HepG2 (cell line): ENCODE measurements around the gene CEBPG. TPM values are rescaled to one million over a fixed set of nuclear protein-coding genes. Genes with fewer than 3 reads are reported as not detected.

Source experiments
- ATAC-seq: fragments of 200-7000 bp; cut with Tn5 transposase; 3 replicates; pipeline ENCODE4 v1.9.1; 2020; ENCODE audit warnings: mild to moderate bottlenecking, moderate library complexity
- BruUV-seq: library from RNA; stranded (reverse); fragments of 400-500 nt; replicated peaks from 2 replicates; lab custom pipeline; 2021; lab: Mats Ljungman, UMichigan
- CTCF ChIA-PET: fragments of 300-600 bp; formaldehyde crosslinking; extraction: SDS; loops from one replicate; lab custom pipeline; 2021; ENCODE audit warnings: low total read pairs, inconsistent platforms, low intra/inter-chr PET ratio; lab: Yijun Ruan, JAX
- POLR2A ChIA-PET: fragments of 350-600 bp; sonication (Branson Sonifier 250); formaldehyde crosslinking; loops from one replicate; lab custom pipeline; 2020; ENCODE audit warnings: antibody characterized with exemption, inconsistent platforms; lab: Yijun Ruan, JAX
- DNase-seq: peaks from one replicate; pipeline ENCODE4 v3.0.0-alpha.2; 2015; ENCODE audit warnings: low spot score
- FAIRE-seq: peaks from 3 replicates; lab custom pipeline; 2011; peaks lifted over from hg19 to GRCh38; lab: Jason Lieb, UNC
- H2AFZ ChIP-seq: one replicate; pipeline ENCODE4 v1.6.1; 2011; ENCODE audit warnings: low read length, inconsistent platforms
- H3K27ac ChIP-seq: fragments of 300-600 bp; 3 replicates; pipeline ENCODE4 v1.8.0; 2011; ENCODE audit warnings: mixed run types, mild to moderate bottlenecking, mixed read lengths, low read length, inconsistent platforms; ENCODE audit not compliant: insufficient read depth; ENCODE audit errors: extremely low read length
- H3K27me3 ChIP-seq, 2 experiments: fragments of 200-600 bp in 1 of 2; 2 replicates in 1 of 2; 3 replicates in 1 of 2; pipeline versions ENCODE4 v1.6.0 to v1.8.0; 2011; ENCODE audit warnings: low read length in 2 of 2, mild to moderate bottlenecking in 2 of 2, moderate library complexity in 2 of 2, inconsistent platforms in 1 of 2; ENCODE audit not compliant: insufficient read depth in 2 of 2, control insufficient read depth in 1 of 2
- H3K36me3 ChIP-seq, 2 experiments: fragments of 200-600 bp in 1 of 2; replicated peaks in 1 of 2; 2 replicates in 1 of 2; 3 replicates in 1 of 2; pipeline versions ENCODE4 v1.5.1 to v1.8.0; 2011; ENCODE audit warnings: low read length in 2 of 2, inconsistent platforms in 1 of 2; ENCODE audit not compliant: insufficient read depth in 2 of 2, control insufficient read depth in 1 of 2
- H3K4me1 ChIP-seq: 2 replicates; pipeline ENCODE4 v1.5.1; 2012; ENCODE audit warnings: low read length, inconsistent platforms; ENCODE audit not compliant: insufficient read depth
- H3K4me2 ChIP-seq: 2 replicates; pipeline ENCODE4 v1.6.0; 2011; ENCODE audit warnings: low read depth, low read length, inconsistent platforms
- H3K4me3 ChIP-seq, 3 experiments: fragments of 200-600 bp in 1 of 3; sonication (generic), shearing (Covaris generic) in 1 of 3; replicated peaks in 1 of 3; 2 replicates each; pipeline ENCODE4 v1.5.1; 2011 to 2016; ENCODE audit warnings: low read length in 3 of 3, inconsistent platforms in 2 of 3, low read depth in 2 of 3, mild to moderate bottlenecking in 2 of 3, control low read depth in 1 of 3, mixed read lengths in 1 of 3; ENCODE audit not compliant: insufficient read depth in 1 of 3
- H3K79me2 ChIP-seq: one replicate; pipeline ENCODE4 v1.6.1; 2011; ENCODE audit warnings: low read length, inconsistent platforms; ENCODE audit not compliant: insufficient read depth
- H3K9ac ChIP-seq: 2 replicates; pipeline ENCODE4 v1.6.0; 2011; ENCODE audit warnings: mild to moderate bottlenecking, low read depth, low read length, inconsistent platforms; ENCODE audit not compliant: insufficient read depth
- H3K9me3 ChIP-seq: 2 replicates; pipeline ENCODE4 v1.5.1; 2012; ENCODE audit warnings: mild to moderate bottlenecking, low read length
- H4K20me1 ChIP-seq: 2 replicates; pipeline ENCODE4 v1.6.0; 2011; ENCODE audit warnings: inconsistent platforms, mild to moderate bottlenecking, low read length, moderate library complexity; ENCODE audit not compliant: insufficient read depth
- EED ChIP-seq: sonication (generic); formaldehyde crosslinking; IDR thresholded peaks from 2 replicates; pipeline ENCODE4 v1.5.0; 2020; ENCODE audit warnings: mild to moderate bottlenecking, missing genetic modification reagents
- FOXO1 ChIP-seq: sonication (generic); formaldehyde crosslinking; IDR thresholded peaks from 2 replicates; pipeline ENCODE4 v1.4.0; 2020; ENCODE audit warnings: missing genetic modification reagents
- GTF3A ChIP-seq: sonication (generic); formaldehyde crosslinking; conservative IDR thresholded peaks from 2 replicates; pipeline ENCODE4 v1.4.0; 2020; ENCODE audit warnings: mild to moderate bottlenecking, missing genetic modification reagents
- KMT2A ChIP-seq: sonication (generic); formaldehyde crosslinking; IDR thresholded peaks from 2 replicates; pipeline ENCODE4 v1.4.0; 2020; ENCODE audit warnings: missing genetic modification reagents
- POLR2AphosphoS2 ChIP-seq: IDR thresholded peaks from 2 replicates; pipeline ENCODE4 v1.6.1; 2011; ENCODE audit warnings: low read depth, low read length, improper control_type of control experiment
- RCOR2 ChIP-seq: IDR thresholded peaks from 2 replicates; pipeline ENCODE4 v1.6.1; 2016; ENCODE audit warnings: missing biosample characterization, missing genetic modification reagents
- REL ChIP-seq: sonication (generic); formaldehyde crosslinking; conservative IDR thresholded peaks from 2 replicates; pipeline ENCODE4 v1.8.0; 2022; ENCODE audit warnings: mild to moderate bottlenecking, missing genetic modification reagents, moderate library complexity
- YY1 ChIP-seq: IDR thresholded peaks from 2 replicates; pipeline ENCODE4 v1.6.1; 2011; ENCODE audit warnings: low read length, low read depth, moderate library complexity, mild to moderate bottlenecking; ENCODE audit not compliant: insufficient read depth, insufficient replicate concordance
- ZNF770 ChIP-seq: sonication (generic); formaldehyde crosslinking; IDR thresholded peaks from 2 replicates; pipeline ENCODE4 v1.5.0; 2020; ENCODE audit warnings: mild to moderate bottlenecking, missing genetic modification reagents
- ZNF879 ChIP-seq: sonication (generic); formaldehyde crosslinking; IDR thresholded peaks from 2 replicates; pipeline ENCODE4 v1.8.1; 2023; ENCODE audit warnings: missing genetic modification reagents
- WGBS: methylation state at CpG from one replicate; pipeline ENCODE4 v1.1.6; 2017; ENCODE audit warnings: low lambda C conversion rate; 5-methylcytosine and 5-hydroxymethylcytosine counted together
- in situ Hi-C: cut with HindIII; loops from 2 replicates; pipeline ENCODE4 v1.10.0; 2017; ENCODE audit warnings: low pct_unique_long_range_greater_than_20kb; ENCODE audit not compliant: extremely low pct_ligation_motif_present
- intact Hi-C: fragments of 100-400 bp; cut with micrococcal nuclease; formaldehyde crosslinking; loops from one replicate; pipeline ENCODE4 v1.10.0; 2022; ENCODE audit not compliant: unreplicated experiment
- polyA plus RNA-seq, 8 experiments: library from polyadenylated mRNA; depleted of rRNA in 3 of 8; stranded (reverse) in 7 of 8; unstranded in 1 of 8; fragments of >200 nt; fragmentation: Illumina TruSeq in 4 of 8; extraction: Trizol in 4 of 8; gene quantifications; 2 replicates each; pipeline versions ENCODE4 v1.2.1 to v1.2.3, GENCODE V29; 2011 to 2016; ENCODE audit warnings: low read depth in 4 of 8, missing spikeins in 1 of 8, mixed read lengths in 1 of 8; ENCODE audit not compliant: insufficient read depth in 1 of 8
- total RNA-seq, 5 experiments: library from RNA; depleted of rRNA; stranded (reverse); fragments of >200 nt; fragmentation: Illumina TruSeq; extraction: Trizol; gene quantifications; 2 replicates each; pipeline ENCODE4 v1.2.3, GENCODE V29; 2016; ENCODE audit warnings: low read depth in 1 of 5

Gene CEBPG
- total and polyA plus RNA-seq, 2 of the 13 experiments (the other 11 are each of a cell fraction or from before 2014, with no cell fraction given): 25.7 to 34.3 TPM

DNA sequence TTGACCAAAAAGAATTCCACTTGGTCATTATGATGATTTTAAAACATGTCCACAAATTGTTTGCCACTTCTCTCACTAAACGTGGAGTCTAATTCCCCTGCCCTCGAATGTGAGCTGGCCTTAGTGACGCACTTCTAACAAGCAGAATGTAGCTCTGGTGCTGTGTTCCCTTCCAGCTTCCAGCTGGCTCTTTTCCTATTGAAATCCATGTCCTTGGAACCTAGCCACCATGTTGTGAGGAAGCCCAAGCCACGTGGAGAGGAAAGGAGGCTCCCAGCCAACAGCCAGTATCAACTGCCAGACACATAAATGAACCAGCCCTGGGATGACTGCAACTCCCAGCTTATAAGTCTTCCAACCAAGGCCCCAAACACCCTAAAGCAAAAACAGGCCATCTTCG, 47.6 kb upstream of the CEBPG start:
- in situ Hi-C loops: no loop called here
- no peak for FAIRE-seq

GRCh38 chr19:33329060-33329459, 44.4 kb upstream of the CEBPG start:
- H3K27me3 ChIP-seq: peaks cover 0 to 6% of the 10 kb centered on the region in 2 experiments; a peak in 1 of 5 replicates
- no peak overlapping the region for H3K9ac ChIP-seq
- in situ Hi-C loops: no loop called here
- TF ChIP-seq KMT2A (CRISPR knock-in tag): no peak
- TF ChIP-seq POLR2AphosphoS2: no peak
- TF ChIP-seq FOXO1 (CRISPR knock-in tag): no peak
- no peak for TF ChIP-seq ZNF879 (CRISPR knock-in tag)
- no peak for TF ChIP-seq GTF3A (CRISPR knock-in tag)
- TF ChIP-seq RCOR2 (CRISPR knock-in tag): no peak
- no peak for TF ChIP-seq ZNF770
- no peak for TF ChIP-seq REL (CRISPR knock-in tag)
- TF ChIP-seq, all 625 proteins: peak for 0
- BruUV-seq: no TSS peak
- no peak overlapping the region for H3K4me2 ChIP-seq
- FAIRE-seq (no peak), ATAC-seq (no peak), DNase-seq (no peak)
- peaks cover 6% of the 10 kb centered on the region; the same call in 1 of the 2 replicates for H3K9me3 ChIP-seq
- no peak overlapping the region for H3K27ac ChIP-seq
- H3K79me2 ChIP-seq: no peaks in the 10 kb centered on the region
- H3K4me1 ChIP-seq: peaks cover 41% of the 10 kb centered on the region
- no peaks in the 10 kb centered on the region for H3K36me3 ChIP-seq
- intact Hi-C loops: no loop called here
- 18% methylated on average over 8 of the region's 8 CpGs for WGBS
- H2AFZ ChIP-seq: no peak overlapping the region
- CTCF ChIA-PET: no interaction called here
- POLR2A ChIA-PET: no interaction called here
- no peak overlapping the region for H3K4me3 ChIP-seq
- no peaks in the 10 kb centered on the region for H4K20me1 ChIP-seq

More for the DNA sequence above, 47.6 kb upstream of the CEBPG start:
- Histone ChIP-seq H3K4me2 (no peak overlapping the region), H3K9me3 (peaks cover 13% of the 10 kb centered on the region), H4K20me1 (no peaks in the 10 kb centered on the region), H3K27me3 (peaks cover 0 to 6% of the 10 kb centered on the region in 2 experiments; a peak in 1 of 5 replicates), H2AFZ (no peak overlapping the region), H3K4me3 (no peak overlapping the region), H3K9ac (no peak overlapping the region), H3K27ac (no peak overlapping the region), H3K4me1 (peaks cover 32% of the 10 kb centered on the region), H3K36me3 (no peaks in the 10 kb centered on the region), H3K79me2 (no peaks in the 10 kb centered on the region)
- ChIA-PET CTCF (no interaction called here), POLR2A (no interaction called here)
- DNase-seq (no peak), ATAC-seq (no peak)
- intact Hi-C loops: no loop called here
- peak; percentile 35 for TF ChIP-seq YY1
- TF ChIP-seq EED (CRISPR knock-in tag): no peak
- BruUV-seq: no TSS peak
- 40% methylated on average over 5 of the region's 5 CpGs for WGBS
